Spleen (tissue), 11 donors: Measurements from ENCODE around the gene PRCP. TPM values are rescaled to one million over a fixed set of nuclear protein-coding genes. Genes with fewer than 3 reads are reported as not detected.
A peak's percentile ranks its signal among the peaks of the same experiment; 100 is the strongest.
"Not testable (repeated sequence)": the region's sequence is repeated elsewhere in the genome, so short reads cannot be mapped to it uniquely, and the experiment has no call there.

ENCODE experiments used
- DNase-seq: peaks from one replicate; pipeline ENCODE4 v3.0.0-alpha.2; 2020
- H3K27ac ChIP-seq, 8 donors: fragments of 200-600 bp; sonication (generic) in 7 of 8; 1 replicate in 4 of 8; 2 replicates in 4 of 8; pipeline versions ENCODE4 v1.5.0 to v1.8.0; 2016 to 2021; ENCODE audit warnings: inconsistent platforms in 4 of 8, mild to moderate bottlenecking in 4 of 8, moderate library complexity in 1 of 8
- H3K27me3 ChIP-seq, 7 donors: fragments of 200-600 bp; sonication (generic) in 6 of 7; replicated peaks in 1 of 7; 1 replicate in 4 of 7; 2 replicates in 3 of 7; pipeline versions ENCODE4 v1.5.0 to v1.8.0; 2016 to 2021; ENCODE audit warnings: inconsistent platforms in 3 of 7, mild to moderate bottlenecking in 1 of 7
- H3K36me3 ChIP-seq, 6 donors: fragments of 200-600 bp; sonication (generic) in 5 of 6; 1 replicate in 4 of 6; 2 replicates in 2 of 6; pipeline versions ENCODE4 v1.5.0 to v1.8.0; 2016 to 2021; ENCODE audit warnings: inconsistent platforms in 2 of 6
- H3K4me1 ChIP-seq, 6 donors: fragments of 200-600 bp; sonication (generic) in 5 of 6; 1 replicate in 3 of 6; 2 replicates in 3 of 6; pipeline versions ENCODE4 v1.5.0 to v1.8.0; 2016 to 2021; ENCODE audit warnings: inconsistent platforms in 3 of 6
- H3K4me3 ChIP-seq, 8 donors: fragments of 200-600 bp; sonication (generic) in 7 of 8; 1 replicate in 4 of 8; 2 replicates in 4 of 8; pipeline versions ENCODE4 v1.5.0 to v1.8.0; 2016 to 2021; ENCODE audit warnings: inconsistent platforms in 4 of 8, mild to moderate bottlenecking in 4 of 8, moderate library complexity in 2 of 8
- H3K9me3 ChIP-seq, 8 donors: fragments of 200-600 bp; sonication (generic) in 7 of 8; 1 replicate in 4 of 8; 2 replicates in 4 of 8; pipeline versions ENCODE4 v1.5.0 to v1.8.0; 2016 to 2021; ENCODE audit warnings: inconsistent platforms in 4 of 8
- CTCF ChIP-seq, 11 experiments: fragments of 200-600 bp in 7 of 11; fragments of 450-650 bp in 4 of 11; sonication (generic) in 4 of 11; IDR thresholded peaks in 8 of 11; conservative IDR thresholded peaks in 3 of 11; 1 replicate in 7 of 11; 2 replicates in 4 of 11; pipeline versions ENCODE4 v1.4.0 to v1.8.0; 2016 to 2021; ENCODE audit warnings: antibody characterized with exemption in 11 of 11, inconsistent platforms in 4 of 11, mild to moderate bottlenecking in 1 of 11
- POLR2A ChIP-seq, 3 donors: fragments of 450-650 bp; IDR thresholded peaks; one replicate each; pipeline ENCODE4 v1.5.1; 2017; ENCODE audit warnings: antibody characterized with exemption in 3 of 3, mild to moderate bottlenecking in 1 of 3
- POLR2AphosphoS5 ChIP-seq, 3 donors: sonication (generic); formaldehyde crosslinking; IDR thresholded peaks; one replicate each; pipeline ENCODE4 v1.5.1; 2017; ENCODE audit warnings: antibody characterized with exemption in 3 of 3
- WGBS, 5 donors: extraction: QIAGEN DNeasy Blood & Tissue Kit in 3 of 5; methylation state at CpG; one replicate each; pipeline versions ENCODE4 v1.1.5 to v1.1.7; 2013 to 2018; 5-methylcytosine and 5-hydroxymethylcytosine counted together
- intact Hi-C: fragments of 100-400 bp; cut with DNase I; formaldehyde crosslinking; loops from one replicate; pipeline ENCODE4 v1.15.0; 2023; ENCODE audit warnings: low total_unique reads
- polyA plus RNA-seq, 3 donors: library from polyadenylated mRNA; stranded (reverse); fragments of 200-250 nt; gene quantifications; one replicate each; pipeline ENCODE4 v1.2.1, GENCODE V29; 2013
- total RNA-seq, 7 donors: library from RNA; depleted of rRNA in 3 of 7; stranded (reverse); fragments of >200 nt in 3 of 7; fragmentation: NEBNext Ultra II Directional in 4 of 7; extraction: Animal tissue kit (Norgen Biotek cat#: 25700) in 4 of 7; gene quantifications; one replicate each; pipeline versions ENCODE4 v1.1.0 to v1.2.1, GENCODE V29; 2016 to 2021
- donor health status: healthy with polysubstance abuse.
- donor health status: DM: no; HTN: no; CAD: no; lungs with moderate emphysema.
- donor health status: DM: no; HTN: no; CAD: no.
- donor health status: Bipolar disorder and iron deficiency.
- donor health status: healthy.
- donor health status: DM: no; HTN: no; CAD: no.
- donor health status: DM: yes; HTN: yes; CAD: no.

Gene PRCP
- total and polyA plus RNA-seq, 10 donors, result 22.2 to 85.7 (median 65.7) TPM

- H3K36me3 ChIP-seq, result peaks cover 0 to 42% (median 0%) of the 10 kb centered on the region in 6 donors
- no peak for DNase-seq
- peaks cover 0 to 42% (median 10%) of the 10 kb centered on the region in 6 donors for H3K4me1 ChIP-seq
- intact Hi-C loops, result loop anchor here (10.0 kb wide), 1 partner anchor 214 kb away; no protein-coding TSS in a partner anchor
- WGBS, 5 donors, result 87 to 92% (median 88%) methylated on average over 7 to 10 of the region's 10 CpGs
- no peaks in the 10 kb centered on the region for H3K9me3 ChIP-seq
- no peak overlapping the region for H3K4me3 ChIP-seq
- TF ChIP-seq POLR2A (IDR thresholded peaks at IDR 0.05), result no peak
- no peaks in the 10 kb centered on the region for H3K27me3 ChIP-seq
- peak overlapping the region in 4 of 8 donors; percentile 61 to 77 (median 68) for H3K27ac ChIP-seq
Observed at GRCh38 chr11:82929121-82929520, 28.9 kb upstream of the PRCP start.

GRCh38 chr11:82927264-82927880 is 27.1 kb upstream of the PRCP start:
- TF ChIP-seq CTCF (IDR thresholded peaks at IDR 0.05 in 8 of 11, conservative IDR thresholded peaks at IDR 0.05 in 3 of 11) (peak; percentile 45 to 86 (median 71)), POLR2A (IDR thresholded peaks at IDR 0.05) (no peak)
- H3K36me3 ChIP-seq, result peaks cover 0 to 24% (median 0%) of the 10 kb centered on the region in 6 donors
- H3K4me3 ChIP-seq, result no peak overlapping the region
- H3K27me3 ChIP-seq, result no peaks in the 10 kb centered on the region
- intact Hi-C loops, result loop anchor here (10.0 kb wide), 1 partner anchor 213 kb away; no protein-coding TSS in a partner anchor
- H3K27ac ChIP-seq, result peak overlapping the region in 3 of 8 donors; percentile 5 to 25 (median 20)
- DNase-seq, result no peak
- H3K4me1 ChIP-seq, result peaks cover 0 to 58% (median 17%) of the 10 kb centered on the region in 6 donors
- H3K9me3 ChIP-seq, result no peaks in the 10 kb centered on the region

GRCh38 chr11:82924522-82925224 is 24.4 kb upstream of the PRCP start:
- Histone ChIP-seq H3K4me3 (no peak overlapping the region), H3K36me3 (peaks cover 0 to 9% (median 0%) of the 10 kb centered on the region in 6 donors), H3K27ac (peak overlapping the region in 3 of 8 donors; percentile 24 to 92 (median 50)), H3K27me3 (no peaks in the 10 kb centered on the region), H3K4me1 (peaks cover 5 to 59% (median 26%) of the 10 kb centered on the region in 6 donors), H3K9me3 (no peaks in the 10 kb centered on the region)
- TF ChIP-seq POLR2AphosphoS5 (IDR thresholded peaks at IDR 0.05), result no peak
- TF ChIP-seq POLR2A (IDR thresholded peaks at IDR 0.05), result no peak
- TF ChIP-seq CTCF (IDR thresholded peaks at IDR 0.05 in 8 of 11, conservative IDR thresholded peaks at IDR 0.05 in 3 of 11), result no peak
- 76 to 88% (median 84%) methylated on average over 5 of the region's 5 CpGs for WGBS, 5 donors
- intact Hi-C loops, result loop anchor here (10.0 kb wide), 1 partner anchor 210 kb away; no protein-coding TSS in a partner anchor
- peak; percentile 19 for DNase-seq

GRCh38 chr11:82922396-82923173 is 22.4 kb upstream of the PRCP start:
- intact Hi-C loops, result loop anchor here (10.0 kb wide), 1 partner anchor 208 kb away; no protein-coding TSS in a partner anchor
- DNase-seq, result peak; percentile 24
- peaks cover 5 to 55% (median 26%) of the 10 kb centered on the region in 6 donors for H3K4me1 ChIP-seq
- H3K27me3 ChIP-seq, H3K4me3 ChIP-seq, H3K9me3 ChIP-seq: not testable (repeated sequence)
- peak overlapping the region in 6 of 8 donors; percentile 9 to 92 (median 46) for H3K27ac ChIP-seq
- 66 to 78% (median 74%) methylated on average over 8 of the region's 8 CpGs for WGBS, 5 donors
- H3K36me3 ChIP-seq, result peaks cover 0 to 13% (median 0%) of the 10 kb centered on the region in 6 donors

GRCh38 chr11:82920227-82920626 is 20.0 kb upstream of the PRCP start:
- not testable (repeated sequence) for H3K9me3 ChIP-seq, H3K27me3 ChIP-seq, DNase-seq
- Histone ChIP-seq H3K4me1 (peaks cover 3 to 47% (median 20%) of the 10 kb centered on the region in 6 donors), H3K36me3 (peaks cover 0 to 30% (median 0%) of the 10 kb centered on the region in 6 donors), H3K4me3 (peak overlapping the region in 1 of 8 donors; percentile 34), H3K27ac (peak overlapping the region; percentile 62 to 92 (median 84))
- intact Hi-C loops, result loop anchor here (10.0 kb wide), 1 partner anchor 205 kb away; no protein-coding TSS in a partner anchor
- 38 to 58% (median 50%) methylated on average over 3 of the region's 3 CpGs for WGBS, 5 donors

- intact Hi-C loops, result loop anchor here (10.0 kb wide), 1 partner anchor 205 kb away; no protein-coding TSS in a partner anchor
- not testable (repeated sequence) for H3K27me3 ChIP-seq, H3K9me3 ChIP-seq
- peak overlapping the region in 1 of 8 donors; percentile 34 for H3K4me3 ChIP-seq
- H3K27ac ChIP-seq, result peak overlapping the region; percentile 62 to 92 (median 84)
- DNase-seq, result peak; percentile 64
- 94 to 95% (median 95%) methylated on average over 10 of the region's 10 CpGs for WGBS, 5 donors
- H3K36me3 ChIP-seq, result peaks cover 0 to 31% (median 0%) of the 10 kb centered on the region in 6 donors
- peaks cover 3 to 47% (median 20%) of the 10 kb centered on the region in 6 donors for H3K4me1 ChIP-seq
Observed at GRCh38 chr11:82919786-82920185, 19.6 kb upstream of the PRCP start.
